ENCODE measurements around the gene AKT1. TPM values are rescaled to one million over a fixed set of nuclear protein-coding genes. Genes with fewer than 3 reads are reported as not detected.
A peak's percentile ranks its signal among the peaks of the same experiment; 100 is the strongest.

The AKT1 gene
- total and polyA plus RNA-seq, 4 donors = 30.6 to 192 (median 58.7) TPM

DNA sequence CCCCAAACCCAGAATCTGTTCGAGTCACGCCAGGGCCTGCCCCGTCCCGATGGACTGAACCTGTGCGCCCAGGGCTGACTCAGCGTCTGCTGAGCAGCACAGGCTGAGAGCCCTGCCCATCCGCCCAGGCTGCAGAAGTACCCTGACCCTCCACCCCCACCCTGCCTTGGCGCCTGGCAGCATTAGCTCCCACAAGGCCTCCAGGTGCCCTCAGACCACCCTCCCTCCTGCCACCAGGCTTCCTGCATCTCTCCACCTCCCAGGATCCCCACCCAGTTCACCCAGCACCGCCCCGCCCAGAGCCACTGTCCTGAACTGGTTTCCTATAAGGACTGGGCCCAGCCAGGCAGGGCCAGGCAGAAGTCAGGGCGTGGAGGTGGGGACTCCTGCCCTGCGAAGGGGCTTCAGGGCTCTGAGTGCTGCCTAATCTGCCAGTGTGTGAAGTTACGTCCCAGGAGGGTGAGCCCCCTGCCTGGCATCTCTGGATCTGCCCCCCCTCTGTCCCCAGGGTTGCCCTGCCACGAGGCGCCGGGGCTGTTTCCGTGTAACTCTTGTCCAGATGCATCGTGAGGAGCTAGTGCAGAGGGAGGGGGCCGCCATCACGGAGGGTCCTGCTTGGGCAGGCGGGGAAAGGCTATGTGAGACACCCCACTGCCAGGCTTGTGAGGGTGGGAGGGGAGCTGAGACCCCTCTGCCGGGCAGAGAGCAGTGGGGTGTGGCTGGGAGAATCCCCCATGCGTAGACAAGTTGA is 62.4 kb downstream of the AKT1 start:
- Histone ChIP-seq H3K27ac (ENCODE audit: low read depth in 1 of 2, low read length in 2 of 2) (peak overlapping the region; percentile 99 to 100), H3K4me1 (ENCODE audit: control insufficient read depth in 4 of 4, insufficient read depth in 4 of 4, low read length in 3 of 4) (peaks cover 19 to 70% (median 55%) of the 10 kb centered on the region in 4 donors), H3K27me3 (ENCODE audit: control insufficient read depth in 4 of 4, insufficient read depth in 4 of 4, low read length in 3 of 4) (no peaks in the 10 kb centered on the region), H3K36me3 (ENCODE audit: control insufficient read depth in 4 of 4, insufficient read depth in 3 of 4, low read depth in 1 of 4, low read length in 3 of 4) (no peaks in the 10 kb centered on the region), H3K4me3 (ENCODE audit: low read depth in 1 of 3, low read length in 3 of 3) (no peak overlapping the region), H3K9ac (ENCODE audit: low read depth in 1 of 2, low read length in 2 of 2) (no peak overlapping the region), H3K9me3 (ENCODE audit: control insufficient read depth in 4 of 4, low read length in 3 of 4) (no peaks in the 10 kb centered on the region)
- WGBS = 74% methylated on average over 23 of the region's 23 CpGs
- DNase-seq (ENCODE audit: low spot score) = no peak
- TF ChIP-seq TAF1 (conservative IDR thresholded peaks at IDR 0.05) = no peak
- no peak for TF ChIP-seq HNF4G (IDR thresholded peaks at IDR 0.05)
- TF ChIP-seq FOXA2 (IDR thresholded peaks at IDR 0.05) = no peak
- no peak for TF ChIP-seq GABPA (IDR thresholded peaks at IDR 0.05 in 1 of 2, conservative IDR thresholded peaks at IDR 0.05 in 1 of 2)
- TF ChIP-seq, protein P1, sequence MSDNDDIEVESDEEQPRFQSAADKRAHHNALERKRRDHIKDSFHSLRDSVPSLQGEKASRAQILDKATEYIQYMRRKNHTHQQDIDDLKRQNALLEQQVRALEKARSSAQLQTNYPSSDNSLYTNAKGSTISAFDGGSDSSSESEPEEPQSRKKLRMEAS (IDR thresholded peaks at IDR 0.05) = no peak
- no peak for TF ChIP-seq HNF4A (conservative IDR thresholded peaks at IDR 0.05)
- TF ChIP-seq RXRA (IDR thresholded peaks at IDR 0.05) = no peak
- no peak for TF ChIP-seq JUND (IDR thresholded peaks at IDR 0.05)
- TF ChIP-seq YY1 (IDR thresholded peaks at IDR 0.05) = no peak
- TF ChIP-seq FOXA1 (IDR thresholded peaks at IDR 0.05) = no peak
- TF ChIP-seq, protein P2, sequence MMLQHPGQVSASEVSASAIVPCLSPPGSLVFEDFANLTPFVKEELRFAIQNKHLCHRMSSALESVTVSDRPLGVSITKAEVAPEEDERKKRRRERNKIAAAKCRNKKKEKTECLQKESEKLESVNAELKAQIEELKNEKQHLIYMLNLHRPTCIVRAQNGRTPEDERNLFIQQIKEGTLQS (IDR thresholded peaks at IDR 0.05) = no peak
- TF ChIP-seq, protein P3, sequence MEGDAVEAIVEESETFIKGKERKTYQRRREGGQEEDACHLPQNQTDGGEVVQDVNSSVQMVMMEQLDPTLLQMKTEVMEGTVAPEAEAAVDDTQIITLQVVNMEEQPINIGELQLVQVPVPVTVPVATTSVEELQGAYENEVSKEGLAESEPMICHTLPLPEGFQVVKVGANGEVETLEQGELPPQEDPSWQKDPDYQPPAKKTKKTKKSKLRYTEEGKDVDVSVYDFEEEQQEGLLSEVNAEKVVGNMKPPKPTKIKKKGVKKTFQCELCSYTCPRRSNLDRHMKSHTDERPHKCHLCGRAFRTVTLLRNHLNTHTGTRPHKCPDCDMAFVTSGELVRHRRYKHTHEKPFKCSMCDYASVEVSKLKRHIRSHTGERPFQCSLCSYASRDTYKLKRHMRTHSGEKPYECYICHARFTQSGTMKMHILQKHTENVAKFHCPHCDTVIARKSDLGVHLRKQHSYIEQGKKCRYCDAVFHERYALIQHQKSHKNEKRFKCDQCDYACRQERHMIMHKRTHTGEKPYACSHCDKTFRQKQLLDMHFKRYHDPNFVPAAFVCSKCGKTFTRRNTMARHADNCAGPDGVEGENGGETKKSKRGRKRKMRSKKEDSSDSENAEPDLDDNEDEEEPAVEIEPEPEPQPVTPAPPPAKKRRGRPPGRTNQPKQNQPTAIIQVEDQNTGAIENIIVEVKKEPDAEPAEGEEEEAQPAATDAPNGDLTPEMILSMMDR (IDR thresholded peaks at IDR 0.05; ENCODE audit: low read depth, low read length, missing input control) = no peak
- no peak for TF ChIP-seq RAD21 (IDR thresholded peaks at IDR 0.05)
- TF ChIP-seq, protein P4, sequence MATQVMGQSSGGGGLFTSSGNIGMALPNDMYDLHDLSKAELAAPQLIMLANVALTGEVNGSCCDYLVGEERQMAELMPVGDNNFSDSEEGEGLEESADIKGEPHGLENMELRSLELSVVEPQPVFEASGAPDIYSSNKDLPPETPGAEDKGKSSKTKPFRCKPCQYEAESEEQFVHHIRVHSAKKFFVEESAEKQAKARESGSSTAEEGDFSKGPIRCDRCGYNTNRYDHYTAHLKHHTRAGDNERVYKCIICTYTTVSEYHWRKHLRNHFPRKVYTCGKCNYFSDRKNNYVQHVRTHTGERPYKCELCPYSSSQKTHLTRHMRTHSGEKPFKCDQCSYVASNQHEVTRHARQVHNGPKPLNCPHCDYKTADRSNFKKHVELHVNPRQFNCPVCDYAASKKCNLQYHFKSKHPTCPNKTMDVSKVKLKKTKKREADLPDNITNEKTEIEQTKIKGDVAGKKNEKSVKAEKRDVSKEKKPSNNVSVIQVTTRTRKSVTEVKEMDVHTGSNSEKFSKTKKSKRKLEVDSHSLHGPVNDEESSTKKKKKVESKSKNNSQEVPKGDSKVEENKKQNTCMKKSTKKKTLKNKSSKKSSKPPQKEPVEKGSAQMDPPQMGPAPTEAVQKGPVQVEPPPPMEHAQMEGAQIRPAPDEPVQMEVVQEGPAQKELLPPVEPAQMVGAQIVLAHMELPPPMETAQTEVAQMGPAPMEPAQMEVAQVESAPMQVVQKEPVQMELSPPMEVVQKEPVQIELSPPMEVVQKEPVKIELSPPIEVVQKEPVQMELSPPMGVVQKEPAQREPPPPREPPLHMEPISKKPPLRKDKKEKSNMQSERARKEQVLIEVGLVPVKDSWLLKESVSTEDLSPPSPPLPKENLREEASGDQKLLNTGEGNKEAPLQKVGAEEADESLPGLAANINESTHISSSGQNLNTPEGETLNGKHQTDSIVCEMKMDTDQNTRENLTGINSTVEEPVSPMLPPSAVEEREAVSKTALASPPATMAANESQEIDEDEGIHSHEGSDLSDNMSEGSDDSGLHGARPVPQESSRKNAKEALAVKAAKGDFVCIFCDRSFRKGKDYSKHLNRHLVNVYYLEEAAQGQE (IDR thresholded peaks at IDR 0.05) = no peak
- TF ChIP-seq, protein P5, sequence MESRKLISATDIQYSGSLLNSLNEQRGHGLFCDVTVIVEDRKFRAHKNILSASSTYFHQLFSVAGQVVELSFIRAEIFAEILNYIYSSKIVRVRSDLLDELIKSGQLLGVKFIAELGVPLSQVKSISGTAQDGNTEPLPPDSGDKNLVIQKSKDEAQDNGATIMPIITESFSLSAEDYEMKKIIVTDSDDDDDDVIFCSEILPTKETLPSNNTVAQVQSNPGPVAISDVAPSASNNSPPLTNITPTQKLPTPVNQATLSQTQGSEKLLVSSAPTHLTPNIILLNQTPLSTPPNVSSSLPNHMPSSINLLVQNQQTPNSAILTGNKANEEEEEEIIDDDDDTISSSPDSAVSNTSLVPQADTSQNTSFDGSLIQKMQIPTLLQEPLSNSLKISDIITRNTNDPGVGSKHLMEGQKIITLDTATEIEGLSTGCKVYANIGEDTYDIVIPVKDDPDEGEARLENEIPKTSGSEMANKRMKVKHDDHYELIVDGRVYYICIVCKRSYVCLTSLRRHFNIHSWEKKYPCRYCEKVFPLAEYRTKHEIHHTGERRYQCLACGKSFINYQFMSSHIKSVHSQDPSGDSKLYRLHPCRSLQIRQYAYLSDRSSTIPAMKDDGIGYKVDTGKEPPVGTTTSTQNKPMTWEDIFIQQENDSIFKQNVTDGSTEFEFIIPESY (IDR thresholded peaks at IDR 0.05) = no peak
- no peak for TF ChIP-seq EGR1 (IDR thresholded peaks at IDR 0.05; ENCODE audit: low read depth in 2 of 2)

Measured in liver (tissue), 9 donors.